AML-193 (cell line): ENCODE results near the gene ATP8A2.

Experiments
- DNase-seq, 2 experiments: peaks; one replicate each; lab custom pipeline; 2025; lab: John Stamatoyannopoulos, UW

The ATP8A2 gene

GRCh38 chr13:26012995-26013394, 641.2 kb downstream of the ATP8A2 start:
- DNase-seq: no peak

- no peak for DNase-seq
These were observed 643.7 kb downstream of the ATP8A2 start for GRCh38 chr13:26015271-26016125.

- DNase-seq: no peak
These were observed 644.4 kb downstream of the ATP8A2 start for GRCh38 chr13:26016189-26016588.

- DNase-seq: no peak
These were observed 645.6 kb downstream of the ATP8A2 start for GRCh38 chr13:26017196-26017921.

- DNase-seq: no peak
These were observed 646.3 kb downstream of the ATP8A2 start for GRCh38 chr13:26017932-26018665.

- no peak for DNase-seq
These were observed 647.5 kb downstream of the ATP8A2 start for GRCh38 chr13:26019251-26019650.

- DNase-seq: no peak
These were observed 648.4 kb downstream of the ATP8A2 start for GRCh38 chr13:26019881-26020870.

GRCh38 chr13:26020891-26021290, 649.1 kb downstream of the ATP8A2 start:
- DNase-seq: no peak

GRCh38 chr13:26021516-26021915, 649.7 kb downstream of the ATP8A2 start:
- no peak for DNase-seq

- no peak for DNase-seq
These were observed 650.2 kb downstream of the ATP8A2 start for GRCh38 chr13:26021956-26022355.

- DNase-seq: no peak
These were observed 650.9 kb downstream of the ATP8A2 start for GRCh38 chr13:26022538-26023292.

GRCh38 chr13:26024558-26024957, 652.8 kb downstream of the ATP8A2 start:
- no peak for DNase-seq

- DNase-seq: no peak
These were observed 653.4 kb downstream of the ATP8A2 start for GRCh38 chr13:26025196-26025595.

- DNase-seq: no peak
These were observed 654.0 kb downstream of the ATP8A2 start for GRCh38 chr13:26025771-26026170.

GRCh38 chr13:26026211-26026610, 654.4 kb downstream of the ATP8A2 start:
- DNase-seq: no peak

GRCh38 chr13:26029581-26030136, 657.9 kb downstream of the ATP8A2 start:
- no peak for DNase-seq

GRCh38 chr13:26030331-26030730, 658.6 kb downstream of the ATP8A2 start:
- DNase-seq: no peak

GRCh38 chr13:26034018-26034417, 662.2 kb downstream of the ATP8A2 start:
- no peak for DNase-seq

- DNase-seq: no peak
These were observed 664.6 kb downstream of the ATP8A2 start for GRCh38 chr13:26036383-26036782.

- DNase-seq: peak in 1 of 2 experiments; percentile 3
These were observed 665.5 kb downstream of the ATP8A2 start for GRCh38 chr13:26037302-26037701.
